Trophoblast cell (in vitro differentiated cells and primary cell): ENCODE data around the gene PTPRU.

ENCODE experiments used
- DNase-seq, 2 donors: peaks; one replicate each; pipeline ENCODE4 v3.0.0-alpha.2; 2016
- H2AFZ ChIP-seq: 2 replicates; pipeline ENCODE4 v1.6.1; 2013; ENCODE audit warnings: low read length, moderate library complexity, mild to moderate bottlenecking; ENCODE audit not compliant: insufficient read depth, poor library complexity
- H2AK5ac ChIP-seq: 2 replicates; pipeline ENCODE4 v1.6.1; 2013; ENCODE audit warnings: mild to moderate bottlenecking, low read length
- H2BK120ac ChIP-seq: 2 replicates; pipeline ENCODE4 v1.6.1; 2013; ENCODE audit warnings: low read length, mild to moderate bottlenecking, moderate library complexity; ENCODE audit not compliant: insufficient read depth, poor library complexity
- H2BK12ac ChIP-seq: 2 replicates; pipeline ENCODE4 v1.6.1; 2013; ENCODE audit warnings: mild to moderate bottlenecking, low read length, moderate library complexity
- H2BK5ac ChIP-seq: 2 replicates; pipeline ENCODE4 v1.6.1; 2013; ENCODE audit warnings: low read length, low read depth, moderate library complexity, mild to moderate bottlenecking; ENCODE audit not compliant: poor library complexity
- H3K14ac ChIP-seq: 2 replicates; pipeline ENCODE4 v1.6.1; 2013; ENCODE audit warnings: mild to moderate bottlenecking, low read length
- H3K18ac ChIP-seq: 2 replicates; pipeline ENCODE4 v1.6.1; 2013; ENCODE audit warnings: mild to moderate bottlenecking, low read length
- H3K23ac ChIP-seq: 2 replicates; pipeline ENCODE4 v1.6.1; 2013; ENCODE audit warnings: low read length
- H3K27ac ChIP-seq: 2 replicates; pipeline ENCODE4 v1.5.1; 2013; ENCODE audit warnings: low read depth, mild to moderate bottlenecking, inconsistent platforms, low read length, moderate library complexity
- H3K27me3 ChIP-seq: 2 replicates; pipeline ENCODE4 v1.6.1; 2013; ENCODE audit warnings: inconsistent platforms, mild to moderate bottlenecking, low read length, moderate library complexity; ENCODE audit not compliant: insufficient read depth
- H3K36me3 ChIP-seq, 2 experiments: 1 replicate in 1 of 2; 2 replicates in 1 of 2; pipeline ENCODE4 v1.6.1; 2013; ENCODE audit warnings: low read length in 2 of 2, mild to moderate bottlenecking in 2 of 2, moderate library complexity in 1 of 2; ENCODE audit not compliant: insufficient read depth in 2 of 2, control insufficient read depth in 1 of 2
- H3K4ac ChIP-seq: 2 replicates; pipeline ENCODE4 v1.6.1; 2013; ENCODE audit warnings: low read depth, mild to moderate bottlenecking, low read length, moderate library complexity
- H3K4me1 ChIP-seq, 2 experiments: 1 replicate in 1 of 2; 2 replicates in 1 of 2; pipeline ENCODE4 v1.6.1; 2013; ENCODE audit warnings: low read length in 2 of 2, mild to moderate bottlenecking in 2 of 2, moderate library complexity in 1 of 2; ENCODE audit not compliant: insufficient read depth in 2 of 2, control insufficient read depth in 1 of 2
- H3K4me2 ChIP-seq: 2 replicates; pipeline ENCODE4 v1.6.1; 2013; ENCODE audit warnings: inconsistent platforms, mild to moderate bottlenecking, low read length, moderate library complexity
- H3K4me3 ChIP-seq: 2 replicates; pipeline ENCODE4 v1.5.1; 2013; ENCODE audit warnings: mild to moderate bottlenecking, low read depth, low read length, inconsistent platforms
- H3K79me1 ChIP-seq: one replicate; pipeline ENCODE4 v1.6.1; 2013; ENCODE audit warnings: low read length
- H3K79me2 ChIP-seq: 2 replicates; pipeline ENCODE4 v1.6.1; 2013; ENCODE audit warnings: low read length, mild to moderate bottlenecking; ENCODE audit not compliant: control insufficient read depth, insufficient read depth, poor library complexity
- H3K9ac ChIP-seq: 2 replicates; pipeline ENCODE4 v1.6.1; 2013; ENCODE audit warnings: mild to moderate bottlenecking, low read length
- H3K9me3 ChIP-seq: 2 replicates; pipeline ENCODE4 v1.6.1; 2013; ENCODE audit warnings: low read depth, mild to moderate bottlenecking, control low read depth, inconsistent platforms, low read length; ENCODE audit not compliant: insufficient read depth
- H4K12ac ChIP-seq: 2 replicates; pipeline ENCODE4 v1.6.1; 2013; ENCODE audit warnings: low read depth, mild to moderate bottlenecking, low read length, moderate library complexity
- H4K8ac ChIP-seq: 2 replicates; pipeline ENCODE4 v1.6.1; 2013; ENCODE audit warnings: low read depth, mild to moderate bottlenecking, low read length, moderate library complexity
- H4K91ac ChIP-seq: one replicate; pipeline ENCODE4 v1.6.1; 2013; ENCODE audit warnings: low read depth, mild to moderate bottlenecking, low read length, moderate library complexity
- WGBS: extraction: QIAGEN DNeasy Blood & Tissue Kit; methylation state at CpG from one replicate; pipeline ENCODE4 v1.1.7; 2013; ENCODE audit warnings: missing lambda C conversion rate; ENCODE audit not compliant: insufficient read length, insufficient coverage; ENCODE audit errors: extremely low coverage; 5-methylcytosine and 5-hydroxymethylcytosine counted together

PTPRU gene

GRCh38 chr1:29195881-29196291, 40.4 kb upstream of the PTPRU start:
- Histone ChIP-seq H3K27ac (no peak overlapping the region), H3K9me3 (no peaks in the 10 kb centered on the region), H2BK120ac (peak overlapping the region; percentile 34), H3K4me1 (peaks cover 8 to 19% of the 10 kb centered on the region in 2 experiments), H3K4ac (no peak overlapping the region), H3K9ac (no peak overlapping the region), H3K14ac (no peak overlapping the region), H4K8ac (no peak overlapping the region), H3K4me3 (no peak overlapping the region), H2AK5ac (peak overlapping the region; percentile 66), H2BK12ac (peak overlapping the region; percentile 77), H3K23ac (no peak overlapping the region), H4K91ac (no peak overlapping the region), H2BK5ac (no peak overlapping the region), H3K18ac (peak overlapping the region; percentile 66), H3K79me1 (peaks cover 2% of the 10 kb centered on the region), H3K79me2 (no peaks in the 10 kb centered on the region), H4K12ac (no peak overlapping the region), H2AFZ (no peak overlapping the region), H3K4me2 (no peak overlapping the region), H3K36me3 (peaks cover 21 to 38% of the 10 kb centered on the region in 2 experiments), H3K27me3 (no peaks in the 10 kb centered on the region)
- WGBS, result no CpG with 5 or more reads among the region's 8 CpGs
- DNase-seq, result no peak

- H3K9ac ChIP-seq, result no peak overlapping the region
- peaks cover 23 to 41% of the 10 kb centered on the region in 2 experiments for H3K36me3 ChIP-seq
- no peak overlapping the region for H2BK12ac ChIP-seq
- H3K4me3 ChIP-seq, result no peak overlapping the region
- peaks cover 6% of the 10 kb centered on the region for H3K79me1 ChIP-seq
- H2BK5ac ChIP-seq, result no peak overlapping the region
- H4K12ac ChIP-seq, result no peak overlapping the region
- H3K79me2 ChIP-seq, result no peaks in the 10 kb centered on the region
- H3K14ac ChIP-seq, result no peak overlapping the region
- peak overlapping the region; percentile 35 for H3K27ac ChIP-seq
- H3K23ac ChIP-seq, result no peak overlapping the region
- H3K27me3 ChIP-seq, result no peaks in the 10 kb centered on the region
- no peak overlapping the region for H3K4ac ChIP-seq
- H3K9me3 ChIP-seq, result no peaks in the 10 kb centered on the region
- H3K18ac ChIP-seq, result no peak overlapping the region
- H2BK120ac ChIP-seq, result no peak overlapping the region
- peaks cover 13 to 19% of the 10 kb centered on the region in 2 experiments for H3K4me1 ChIP-seq
- H2AK5ac ChIP-seq, result no peak overlapping the region
- no peak overlapping the region for H4K91ac ChIP-seq
- no CpG with 5 or more reads among the region's 7 CpGs for WGBS
- DNase-seq, result peak; percentile 86 to 90
- no peak overlapping the region for H2AFZ ChIP-seq
- no peak overlapping the region for H3K4me2 ChIP-seq
- H4K8ac ChIP-seq, result no peak overlapping the region
Measured at GRCh38 chr1:29196863-29197589, 39.3 kb upstream of the PTPRU start.

- H3K27ac ChIP-seq, result no peak overlapping the region
- H3K79me2 ChIP-seq, result peaks cover 3% of the 10 kb centered on the region
- H3K9me3 ChIP-seq, result no peaks in the 10 kb centered on the region
- H4K91ac ChIP-seq, result no peak overlapping the region
- no peak overlapping the region for H3K9ac ChIP-seq
- H2AK5ac ChIP-seq, result no peak overlapping the region
- no peak overlapping the region for H2AFZ ChIP-seq
- no peak overlapping the region for H3K18ac ChIP-seq
- no peak overlapping the region for H4K8ac ChIP-seq
- H4K12ac ChIP-seq, result no peak overlapping the region
- no peak overlapping the region for H3K14ac ChIP-seq
- peaks cover 23 to 41% of the 10 kb centered on the region in 2 experiments for H3K36me3 ChIP-seq
- H3K4me3 ChIP-seq, result no peak overlapping the region
- WGBS, result no CpG with 5 or more reads among the region's 2 CpGs
- H3K4ac ChIP-seq, result no peak overlapping the region
- H3K23ac ChIP-seq, result no peak overlapping the region
- H2BK12ac ChIP-seq, result no peak overlapping the region
- DNase-seq, result no peak
- H3K79me1 ChIP-seq, result peaks cover 11% of the 10 kb centered on the region
- H3K4me2 ChIP-seq, result no peak overlapping the region
- no peak overlapping the region for H2BK120ac ChIP-seq
- peaks cover 18 to 20% of the 10 kb centered on the region in 2 experiments for H3K4me1 ChIP-seq
- H3K27me3 ChIP-seq, result no peaks in the 10 kb centered on the region
- no peak overlapping the region for H2BK5ac ChIP-seq
Measured at GRCh38 chr1:29197590-29197924, 38.8 kb upstream of the PTPRU start.

GRCh38 chr1:29197993-29198392, 38.3 kb upstream of the PTPRU start:
- H4K8ac ChIP-seq, result no peak overlapping the region
- no peak overlapping the region for H3K18ac ChIP-seq
- no CpG with 5 or more reads among the region's 12 CpGs for WGBS

More at GRCh38 chr1:29197993-29198392, 38.3 kb upstream of the PTPRU start:
- H3K4ac ChIP-seq, result no peak overlapping the region
- peak overlapping the region; percentile 3 for H2BK12ac ChIP-seq
- H3K4me2 ChIP-seq, result no peak overlapping the region
- H3K27ac ChIP-seq, result no peak overlapping the region
- no peak overlapping the region for H4K91ac ChIP-seq
- H3K79me1 ChIP-seq, result peaks cover 11% of the 10 kb centered on the region
- H2AFZ ChIP-seq, result no peak overlapping the region
- no peak overlapping the region for H3K14ac ChIP-seq
- no peaks in the 10 kb centered on the region for H3K27me3 ChIP-seq
- H2BK120ac ChIP-seq, result no peak overlapping the region
- peaks cover 23 to 40% of the 10 kb centered on the region in 2 experiments for H3K36me3 ChIP-seq
- no peaks in the 10 kb centered on the region for H3K9me3 ChIP-seq
- H3K4me1 ChIP-seq, result peaks cover 18 to 20% of the 10 kb centered on the region in 2 experiments
- H3K23ac ChIP-seq, result no peak overlapping the region
- no peak overlapping the region for H3K4me3 ChIP-seq
- peaks cover 3% of the 10 kb centered on the region for H3K79me2 ChIP-seq
- H3K9ac ChIP-seq, result no peak overlapping the region
- no peak overlapping the region for H4K12ac ChIP-seq
- no peak overlapping the region for H2AK5ac ChIP-seq
- no peak for DNase-seq
- no peak overlapping the region for H2BK5ac ChIP-seq
